SK-N-SH treated with all-trans-retinoic acid at 6 μM for 48 hours (cell line): ENCODE data around the gene EMD.

Experiments
- ARNTL ChIP-seq: fragments of 450-650 bp; formaldehyde crosslinking; IDR thresholded peaks from 2 replicates; pipeline ENCODE4 v1.5.0; 2020; ENCODE audit warnings: low read depth, mild to moderate bottlenecking, moderate library complexity, borderline replicate concordance
- PATZ1 ChIP-seq: fragments of 250-450 bp; sonication (Bioruptor Pico); IDR thresholded peaks from 2 replicates; pipeline ENCODE4 v1.8.0; 2020; ENCODE audit warnings: mild to moderate bottlenecking, moderate library complexity, borderline replicate concordance
- RARB ChIP-seq: fragments of 250-450 bp; sonication (Bioruptor Pico); IDR thresholded peaks from 2 replicates; pipeline ENCODE4 v1.8.0; 2021; ENCODE audit warnings: mild to moderate bottlenecking, moderate library complexity
- SNAI2 ChIP-seq: fragments of 250-450 bp; sonication (Bioruptor Pico); IDR thresholded peaks from 2 replicates; pipeline ENCODE4 v1.5.0; 2020; ENCODE audit warnings: mild to moderate bottlenecking, moderate library complexity
- ZFP3 ChIP-seq: fragments of 250-450 bp; sonication (Bioruptor Pico); IDR thresholded peaks from 2 replicates; pipeline ENCODE4 v1.5.0; 2020; ENCODE audit warnings: mild to moderate bottlenecking, moderate library complexity
- ZFP30 ChIP-seq: fragments of 450-650 bp; formaldehyde crosslinking; IDR thresholded peaks from 2 replicates; pipeline ENCODE4 v1.5.0; 2022; ENCODE audit warnings: mild to moderate bottlenecking, moderate library complexity
- ZNF8 ChIP-seq: fragments of 450-650 bp; formaldehyde crosslinking; IDR thresholded peaks from 2 replicates; pipeline ENCODE4 v1.5.0; 2020; ENCODE audit warnings: mild to moderate bottlenecking, moderate library complexity
- TF ChIP-seq, protein P1 (sequence below): fragments of 250-450 bp; sonication (Bioruptor Pico); IDR thresholded peaks from 2 replicates; pipeline ENCODE4 v1.5.0; 2020; ENCODE audit warnings: mild to moderate bottlenecking, moderate library complexity

GRCh38 chrX:154382483-154383069, 3.5 kb downstream of the EMD start:
- TF ChIP-seq ZFP30 (CRISPR knock-in tag) (no peak), ARNTL (CRISPR knock-in tag) (no peak), PATZ1 (CRISPR knock-in tag) (no peak), ZNF8 (CRISPR knock-in tag) (no peak), RARB (no peak), ZFP3 (CRISPR knock-in tag) (no peak), SNAI2 (CRISPR knock-in tag) (no peak)
- TF ChIP-seq, protein P1, sequence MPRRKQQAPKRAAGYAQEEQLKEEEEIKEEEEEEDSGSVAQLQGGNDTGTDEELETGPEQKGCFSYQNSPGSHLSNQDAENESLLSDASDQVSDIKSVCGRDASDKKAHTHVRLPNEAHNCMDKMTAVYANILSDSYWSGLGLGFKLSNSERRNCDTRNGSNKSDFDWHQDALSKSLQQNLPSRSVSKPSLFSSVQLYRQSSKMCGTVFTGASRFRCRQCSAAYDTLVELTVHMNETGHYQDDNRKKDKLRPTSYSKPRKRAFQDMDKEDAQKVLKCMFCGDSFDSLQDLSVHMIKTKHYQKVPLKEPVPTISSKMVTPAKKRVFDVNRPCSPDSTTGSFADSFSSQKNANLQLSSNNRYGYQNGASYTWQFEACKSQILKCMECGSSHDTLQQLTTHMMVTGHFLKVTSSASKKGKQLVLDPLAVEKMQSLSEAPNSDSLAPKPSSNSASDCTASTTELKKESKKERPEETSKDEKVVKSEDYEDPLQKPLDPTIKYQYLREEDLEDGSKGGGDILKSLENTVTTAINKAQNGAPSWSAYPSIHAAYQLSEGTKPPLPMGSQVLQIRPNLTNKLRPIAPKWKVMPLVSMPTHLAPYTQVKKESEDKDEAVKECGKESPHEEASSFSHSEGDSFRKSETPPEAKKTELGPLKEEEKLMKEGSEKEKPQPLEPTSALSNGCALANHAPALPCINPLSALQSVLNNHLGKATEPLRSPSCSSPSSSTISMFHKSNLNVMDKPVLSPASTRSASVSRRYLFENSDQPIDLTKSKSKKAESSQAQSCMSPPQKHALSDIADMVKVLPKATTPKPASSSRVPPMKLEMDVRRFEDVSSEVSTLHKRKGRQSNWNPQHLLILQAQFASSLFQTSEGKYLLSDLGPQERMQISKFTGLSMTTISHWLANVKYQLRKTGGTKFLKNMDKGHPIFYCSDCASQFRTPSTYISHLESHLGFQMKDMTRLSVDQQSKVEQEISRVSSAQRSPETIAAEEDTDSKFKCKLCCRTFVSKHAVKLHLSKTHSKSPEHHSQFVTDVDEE (CRISPR knock-in tag), result no peak
